Dermis blood vessel endothelial cell (primary cell): ENCODE results near the gene DIP2B. TPM values are rescaled to one million over a fixed set of nuclear protein-coding genes. Genes with fewer than 3 reads are reported as not detected.
A peak's percentile ranks its signal among the peaks of the same experiment; 100 is the strongest.
"Not testable (repeated sequence)": the region's sequence is repeated elsewhere in the genome, so short reads cannot be mapped to it uniquely, and the experiment has no call there.

Source experiments
- DNase-seq: peaks from one replicate; pipeline ENCODE4 v3.0.0; 2010
- total RNA-seq: library from RNA; depleted of rRNA; stranded (reverse); fragments of >200 nt; gene quantifications from 2 replicates; pipeline ENCODE4 v1.2.3, GENCODE V29; 2014

DIP2B gene
- total RNA-seq, 1 donor from 2014 or later, result 44.1 TPM

- no peak for DNase-seq
Measured at GRCh38 chr12:50640321-50640939, 135.6 kb downstream of the DIP2B start.

- no peak for DNase-seq
Measured at GRCh38 chr12:50641566-50641965, 136.8 kb downstream of the DIP2B start.

- DNase-seq, result peak; percentile 72
Measured at GRCh38 chr12:50642035-50642451, 137.3 kb downstream of the DIP2B start.

DNA sequence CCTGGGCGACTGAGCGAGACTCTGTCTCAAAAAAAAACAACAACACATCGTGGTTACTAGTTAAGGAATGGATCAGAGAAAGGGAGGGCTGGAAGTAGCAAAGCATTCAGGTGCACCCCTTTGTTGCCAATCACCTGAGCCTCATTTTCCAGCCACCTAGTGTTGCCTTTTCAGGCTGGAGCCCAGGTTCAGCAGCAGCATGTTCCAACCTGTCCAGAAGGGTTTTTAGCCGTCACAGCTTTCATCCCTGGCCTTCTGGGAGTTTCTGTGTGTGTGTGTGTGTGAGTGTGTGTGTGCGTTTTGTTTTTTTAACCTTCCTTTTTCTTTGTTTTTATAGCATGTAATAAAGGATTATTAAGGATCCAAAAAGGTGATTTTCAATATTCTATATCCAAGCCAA lies 138.0 kb downstream of the DIP2B start:
- no peak for DNase-seq

DNA sequence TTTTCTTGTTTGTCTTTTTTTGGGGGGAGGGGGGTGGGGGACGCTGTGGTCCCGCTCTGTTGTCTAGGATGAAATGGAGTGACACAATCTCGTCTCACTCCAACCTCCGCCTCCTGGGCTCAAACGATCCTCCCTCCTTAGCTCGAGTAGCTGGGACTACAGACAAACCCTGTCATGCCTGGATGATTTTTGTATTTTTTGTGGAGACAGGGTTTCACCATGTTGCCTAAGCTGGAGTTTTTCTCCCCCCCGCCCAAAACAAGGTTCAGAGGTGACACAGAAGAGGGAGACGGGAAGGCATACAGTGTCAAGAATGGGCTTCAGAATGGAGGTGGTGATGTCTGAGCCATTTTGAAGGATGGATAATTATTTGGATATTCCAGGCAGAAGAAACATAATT lies 142.2 kb downstream of the DIP2B start:
- no peak for DNase-seq

GRCh38 chr12:50647479-50647878 lies 142.7 kb downstream of the DIP2B start:
- peak; percentile 22 for DNase-seq

GRCh38 chr12:50650285-50650684 lies 145.5 kb downstream of the DIP2B start:
- no peak for DNase-seq

GRCh38 chr12:50655374-50655921 lies 150.7 kb downstream of the DIP2B start:
- no peak for DNase-seq

- DNase-seq, result no peak
Measured at GRCh38 chr12:50659260-50659659, 154.5 kb downstream of the DIP2B start.

- peak; percentile 52 for DNase-seq
Measured at GRCh38 chr12:50659690-50660424, 155.1 kb downstream of the DIP2B start.

DNA sequence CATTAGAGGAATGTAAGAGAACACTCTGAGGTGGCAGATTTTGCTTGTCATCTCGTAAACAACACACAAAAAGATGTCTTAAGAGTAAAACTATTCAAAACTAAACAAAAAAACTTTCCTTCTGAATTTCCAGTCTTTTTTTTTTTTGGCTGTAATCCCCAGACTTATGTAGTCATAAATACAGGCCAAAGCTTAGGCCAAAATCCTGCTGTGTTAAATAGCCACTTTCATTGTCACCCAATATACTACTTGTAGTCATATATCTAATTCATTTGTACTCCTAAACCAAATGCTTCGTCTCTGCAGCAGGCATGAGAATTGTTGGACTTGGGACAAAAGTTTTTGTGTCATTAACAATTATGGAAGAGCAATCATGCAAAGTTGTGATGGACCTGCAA lies 155.6 kb downstream of the DIP2B start:
- DNase-seq, result no peak

- no peak for DNase-seq
Measured at GRCh38 chr12:50661300-50662115, 156.7 kb downstream of the DIP2B start.

GRCh38 chr12:50662116-50662510 lies 157.3 kb downstream of the DIP2B start:
- DNase-seq, result no peak

DNA sequence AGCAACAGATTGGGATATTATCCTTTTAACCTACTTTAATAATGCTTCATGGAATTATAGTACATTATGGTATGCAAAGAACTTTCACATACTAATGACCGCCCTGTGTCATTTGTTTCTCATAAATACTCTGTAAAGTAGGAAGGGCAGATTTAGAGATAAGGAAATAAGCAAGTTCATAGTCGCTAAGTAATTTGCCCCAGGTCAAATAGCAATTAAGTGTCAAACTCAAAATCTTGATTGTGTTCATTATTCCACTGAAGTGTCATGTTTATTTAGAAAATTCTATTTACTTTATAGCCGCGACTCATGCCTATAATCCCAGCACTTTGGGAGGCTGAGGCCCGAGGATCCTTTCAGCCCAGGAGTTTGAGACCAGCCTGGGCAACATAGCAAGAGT lies 160.4 kb downstream of the DIP2B start:
- no peak for DNase-seq

DNA sequence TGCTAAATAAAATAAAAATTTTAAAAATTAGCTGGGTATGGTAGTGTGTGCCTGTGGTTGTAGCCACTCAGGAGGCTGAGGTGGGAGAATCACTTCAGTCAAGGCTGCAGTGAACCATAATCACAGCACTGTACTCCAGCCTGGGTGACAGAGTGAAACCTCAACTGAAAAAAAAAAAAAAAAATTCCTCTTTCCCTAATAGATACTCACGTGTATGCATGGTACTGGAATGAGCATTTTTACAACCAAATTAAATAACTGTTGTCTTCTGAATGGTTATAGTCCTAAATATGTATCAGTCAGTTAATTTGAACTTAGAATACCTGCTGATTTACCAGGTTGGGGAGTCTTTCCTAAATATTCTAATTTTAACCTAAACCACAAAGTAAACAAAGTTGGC lies 160.8 kb downstream of the DIP2B start:
- DNase-seq, result no peak

- DNase-seq, result no peak
Measured at GRCh38 chr12:50666023-50666422, 161.2 kb downstream of the DIP2B start.

DNA sequence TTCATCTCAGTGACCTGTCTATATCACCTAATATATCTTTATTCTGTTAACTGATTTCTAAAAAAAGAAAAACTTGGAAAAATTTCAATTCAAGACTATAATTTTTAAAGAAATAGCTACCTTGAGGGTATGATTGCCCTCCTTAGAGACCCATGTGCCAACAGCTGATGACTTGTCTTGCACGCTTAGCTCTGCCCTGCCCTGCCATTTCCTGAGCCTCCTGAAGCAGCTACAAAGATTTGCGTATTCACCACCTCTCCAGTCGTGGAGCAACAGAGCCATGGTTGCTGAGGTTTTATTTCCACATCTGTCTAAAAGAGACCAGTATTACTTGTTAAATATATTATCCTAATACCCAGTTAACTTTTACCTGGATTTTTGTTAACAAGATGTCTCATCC lies 167.4 kb downstream of the DIP2B start:
- DNase-seq, result no peak

GRCh38 chr12:50676756-50677155 lies 172.0 kb downstream of the DIP2B start:
- DNase-seq, result no peak

GRCh38 chr12:50677858-50678257 lies 173.1 kb downstream of the DIP2B start:
- DNase-seq, result peak; percentile 6

DNA sequence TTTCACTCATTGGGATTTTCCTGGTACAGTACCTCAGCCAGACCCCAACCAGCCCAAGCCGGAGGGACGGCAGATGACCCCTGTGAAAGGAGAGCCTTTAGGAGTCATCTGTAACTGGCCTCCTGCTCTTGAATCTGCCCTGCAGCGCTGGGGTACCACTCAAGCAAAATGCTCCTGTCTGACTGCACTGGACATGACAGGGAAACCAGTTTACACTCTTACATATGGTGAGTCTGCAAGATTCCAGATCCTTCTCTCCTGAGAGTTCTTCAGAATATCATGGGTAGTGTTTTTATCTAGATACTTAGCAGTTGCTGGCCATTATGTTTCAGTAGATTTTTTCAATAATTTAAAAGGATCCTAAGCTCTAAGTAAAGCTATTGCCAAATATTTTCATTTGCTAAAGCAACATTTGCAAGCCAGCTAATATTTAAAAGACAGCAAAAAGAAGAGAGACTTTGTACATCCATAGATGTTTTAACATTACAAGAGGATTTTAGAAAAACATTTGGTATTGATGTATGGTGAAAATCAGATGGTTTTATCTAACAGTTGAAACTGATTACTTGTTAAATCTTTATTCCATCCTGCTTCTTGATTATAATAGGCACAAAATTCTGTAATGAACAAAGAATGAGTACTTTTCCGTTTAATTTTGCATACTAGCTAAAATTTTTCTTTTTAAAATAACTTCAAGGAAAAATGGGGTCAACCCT lies 174.0 kb downstream of the DIP2B start:
- no peak for DNase-seq

DNA sequence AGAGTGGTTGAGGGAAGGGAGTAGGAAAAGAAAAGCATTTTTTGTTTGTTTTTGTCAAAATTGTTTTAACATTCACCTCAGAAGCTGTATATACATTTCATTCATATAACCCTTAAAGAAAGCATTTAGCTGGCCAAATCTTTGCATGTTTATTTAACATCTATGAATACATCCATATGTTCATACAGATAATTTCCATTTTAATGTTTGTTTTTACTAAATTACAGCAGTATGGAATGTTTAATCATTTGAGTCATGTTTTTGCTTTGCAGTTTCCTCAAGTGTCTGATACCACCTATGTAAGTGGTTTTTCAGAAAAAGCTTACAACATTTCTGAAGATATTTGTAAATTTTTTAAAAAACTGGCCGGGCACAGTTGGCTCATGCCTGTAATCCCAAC lies 174.8 kb downstream of the DIP2B start:
- DNase-seq, result no peak

GRCh38 chr12:50681064-50681463 lies 176.3 kb downstream of the DIP2B start:
- not testable (repeated sequence) for DNase-seq

GRCh38 chr12:50685641-50686040 lies 180.9 kb downstream of the DIP2B start:
- peak; percentile 18 for DNase-seq
